CD1c-positive myeloid dendritic cell (primary cell): ENCODE measurements around the gene KRTAP5-7.

ENCODE experiments used
- DNase-seq: peaks from one replicate; pipeline ENCODE4 v3.0.0-alpha.2; 2016; ENCODE audit errors: extremely low spot score

KRTAP5-7 gene

GRCh38 chr11:71495286-71496230 lies 31.5 kb upstream of the KRTAP5-7 start:
- no peak for DNase-seq

- no peak for DNase-seq
These were observed 30.6 kb upstream of the KRTAP5-7 start for GRCh38 chr11:71496421-71496820.

- no peak for DNase-seq
These were observed 29.0 kb upstream of the KRTAP5-7 start for GRCh38 chr11:71498091-71498490.

GRCh38 chr11:71499125-71499524 lies 27.9 kb upstream of the KRTAP5-7 start:
- DNase-seq = no peak

- no peak for DNase-seq
These were observed 27.5 kb upstream of the KRTAP5-7 start for GRCh38 chr11:71499546-71499945.

- no peak for DNase-seq
These were observed 26.5 kb upstream of the KRTAP5-7 start for GRCh38 chr11:71500601-71501021.

- no peak for DNase-seq
These were observed 25.7 kb upstream of the KRTAP5-7 start for GRCh38 chr11:71501071-71501985.

- no peak for DNase-seq
These were observed 25.0 kb upstream of the KRTAP5-7 start for GRCh38 chr11:71502026-71502425.

GRCh38 chr11:71502871-71503435 lies 24.1 kb upstream of the KRTAP5-7 start:
- DNase-seq = no peak

- no peak for DNase-seq
These were observed 22.5 kb upstream of the KRTAP5-7 start for GRCh38 chr11:71504531-71504930.

- DNase-seq = no peak
These were observed 22.1 kb upstream of the KRTAP5-7 start for GRCh38 chr11:71505001-71505400.

GRCh38 chr11:71505781-71506180 lies 21.3 kb upstream of the KRTAP5-7 start:
- no peak for DNase-seq

- no peak for DNase-seq
These were observed 20.0 kb upstream of the KRTAP5-7 start for GRCh38 chr11:71507102-71507501.

GRCh38 chr11:71518506-71519471 lies 8.3 kb upstream of the KRTAP5-7 start:
- no peak for DNase-seq

- no peak for DNase-seq
These were observed 7.5 kb upstream of the KRTAP5-7 start for GRCh38 chr11:71519546-71519945.

GRCh38 chr11:71525188-71525937 lies 1.7 kb upstream of the KRTAP5-7 start:
- DNase-seq = no peak

GRCh38 chr11:71525938-71526495 lies 1.1 kb upstream of the KRTAP5-7 start:
- DNase-seq = no peak

- no peak for DNase-seq
These were observed 626 bp downstream of the KRTAP5-7 start for GRCh38 chr11:71527576-71528210.

- no peak for DNase-seq
These were observed 3.5 kb downstream of the KRTAP5-7 start for GRCh38 chr11:71530602-71531001.
